Activated naive CD4-positive, alpha-beta T cell treated with anti-CD3 and anti-CD28 coated beads, Interleukin-2, amount 50 U/mL, for 24 hours (primary cell): ENCODE data around the gene PTPRU.

ENCODE experiments used
- H3K27ac Mint-ChIP-seq: one replicate; pipeline ENCODE4 v1.8.0; 2021; ENCODE audit warnings: mild to moderate bottlenecking, mixed read lengths
- H3K27me3 Mint-ChIP-seq: one replicate; pipeline ENCODE4 v1.8.0; 2021; ENCODE audit warnings: mixed read lengths
- H3K36me3 Mint-ChIP-seq: one replicate; pipeline ENCODE4 v1.8.0; 2021; ENCODE audit warnings: mixed read lengths
- H3K4me1 Mint-ChIP-seq: one replicate; pipeline ENCODE4 v1.8.0; 2021; ENCODE audit warnings: mixed read lengths
- H3K4me3 Mint-ChIP-seq: one replicate; pipeline ENCODE4 v1.8.0; 2021; ENCODE audit warnings: mild to moderate bottlenecking, mixed read lengths
- H3K9me3 Mint-ChIP-seq: one replicate; pipeline ENCODE4 v1.8.0; 2021; ENCODE audit warnings: mixed read lengths

The PTPRU gene

DNA sequence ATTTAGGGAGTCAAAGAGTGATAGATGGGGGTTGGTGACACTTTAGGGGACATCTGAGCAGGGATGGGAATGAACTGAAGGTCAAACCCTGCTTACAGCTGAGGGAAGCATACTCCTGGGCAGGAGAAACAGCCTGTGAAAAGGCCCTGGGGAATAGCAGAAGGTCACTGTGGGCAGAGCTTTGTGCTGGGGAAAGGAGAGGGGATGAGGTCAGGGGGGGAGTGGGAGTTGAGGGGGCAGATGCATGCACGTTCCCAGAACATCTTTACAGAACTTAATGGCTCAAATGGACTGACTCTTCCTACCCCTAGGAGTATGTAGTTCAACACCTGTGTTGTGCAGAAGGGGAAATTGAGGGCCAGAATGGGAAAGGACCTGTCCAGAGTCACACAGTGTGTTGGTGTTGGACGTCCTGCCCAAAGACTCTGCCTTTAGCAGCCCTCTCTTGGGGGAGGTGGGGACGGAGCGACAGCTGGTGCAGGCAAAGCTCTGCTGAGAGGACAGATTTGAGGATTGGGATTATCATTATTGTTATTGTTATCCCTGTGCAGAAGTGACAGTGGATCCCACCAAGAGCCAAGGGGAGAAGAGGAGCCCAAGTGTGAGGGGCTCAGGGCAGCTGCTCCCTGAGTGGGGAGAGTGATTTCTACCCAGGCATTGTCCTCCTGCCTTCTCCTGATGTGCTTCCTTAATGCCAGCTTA, 116.5 kb downstream of the PTPRU start:
- Mint-ChIP-seq H3K36me3 (no peaks in the 10 kb centered on the region), H3K9me3 (no peaks in the 10 kb centered on the region), H3K4me3 (no peak overlapping the region), H3K4me1 (no peaks in the 10 kb centered on the region), H3K27ac (no peak overlapping the region), H3K27me3 (peaks cover 7% of the 10 kb centered on the region)

- Mint-ChIP-seq H3K4me3 (no peak overlapping the region), H3K36me3 (no peaks in the 10 kb centered on the region), H3K9me3 (no peaks in the 10 kb centered on the region), H3K27ac (no peak overlapping the region), H3K4me1 (no peaks in the 10 kb centered on the region), H3K27me3 (peaks cover 9% of the 10 kb centered on the region)
Observed at GRCh38 chr1:29354511-29355098, 118.3 kb downstream of the PTPRU start.

DNA sequence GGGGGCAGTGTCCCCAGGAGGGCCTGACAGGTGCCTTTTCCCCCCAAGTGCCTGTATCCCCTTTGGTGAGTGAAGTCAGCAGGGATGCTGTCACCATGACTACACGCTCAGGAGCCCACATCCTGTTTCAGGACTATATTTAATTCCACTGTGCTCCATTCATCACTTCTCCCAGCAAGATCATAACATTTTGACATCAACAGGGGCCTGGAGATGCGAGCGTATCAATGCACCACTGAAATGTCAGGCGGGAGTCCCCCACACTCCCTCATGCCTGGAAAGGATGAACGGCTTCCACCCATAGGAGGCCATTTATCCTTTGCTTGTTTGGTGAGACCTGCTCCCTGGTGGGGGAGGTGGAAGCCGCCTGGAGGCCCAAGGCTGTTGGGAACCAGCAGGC, 119.1 kb downstream of the PTPRU start:
- Mint-ChIP-seq H3K27ac (no peak overlapping the region), H3K4me1 (no peaks in the 10 kb centered on the region), H3K36me3 (no peaks in the 10 kb centered on the region), H3K27me3 (peaks cover 12% of the 10 kb centered on the region), H3K9me3 (no peaks in the 10 kb centered on the region), H3K4me3 (no peak overlapping the region)

DNA sequence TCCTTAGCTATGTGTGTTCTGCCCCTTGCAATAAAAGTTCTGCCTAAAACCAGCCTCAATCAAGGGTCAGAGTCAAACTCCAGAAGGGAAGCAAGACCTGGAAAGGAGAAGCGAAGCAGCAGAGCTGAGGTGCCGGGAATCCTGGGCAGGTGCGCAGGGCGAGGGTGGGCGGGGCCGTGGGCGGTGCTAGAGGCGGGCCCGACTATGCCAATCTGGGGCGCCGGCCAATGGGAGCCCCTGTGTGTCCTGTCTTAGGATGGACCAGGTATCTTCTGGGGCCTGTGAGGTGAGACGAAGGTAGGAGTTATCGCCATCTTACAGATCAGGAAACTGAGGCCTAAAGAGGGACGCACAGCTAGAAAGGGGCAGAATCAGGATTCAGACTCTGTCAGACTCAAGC, 120.3 kb downstream of the PTPRU start:
- Mint-ChIP-seq H3K27me3 (peaks cover 13% of the 10 kb centered on the region), H3K36me3 (no peaks in the 10 kb centered on the region), H3K4me1 (no peaks in the 10 kb centered on the region), H3K4me3 (no peak overlapping the region), H3K27ac (no peak overlapping the region), H3K9me3 (no peaks in the 10 kb centered on the region)

DNA sequence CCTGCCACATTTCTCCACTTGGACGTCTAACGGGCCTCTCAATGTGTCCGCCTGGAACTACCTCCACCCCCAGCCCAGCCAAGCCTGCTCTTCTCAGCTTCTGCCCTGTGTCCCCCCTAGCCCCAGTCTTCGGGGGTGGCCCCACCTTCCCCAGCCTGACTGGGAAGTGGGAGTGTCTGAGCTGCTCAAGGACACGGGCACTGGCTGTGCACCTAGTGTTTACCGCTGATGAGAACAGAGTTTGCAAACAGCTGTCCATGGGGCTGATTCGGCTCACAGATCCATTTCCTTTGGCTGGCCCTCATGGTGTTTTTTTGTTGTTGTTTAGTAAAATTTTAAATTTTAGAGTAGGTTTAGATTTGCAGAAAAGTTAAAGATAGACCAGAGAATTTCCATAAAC, 121.1 kb downstream of the PTPRU start:
- Mint-ChIP-seq H3K4me3 (no peak overlapping the region), H3K9me3 (no peaks in the 10 kb centered on the region), H3K36me3 (no peaks in the 10 kb centered on the region), H3K27ac (no peak overlapping the region), H3K4me1 (no peaks in the 10 kb centered on the region), H3K27me3 (peaks cover 12% of the 10 kb centered on the region)

DNA sequence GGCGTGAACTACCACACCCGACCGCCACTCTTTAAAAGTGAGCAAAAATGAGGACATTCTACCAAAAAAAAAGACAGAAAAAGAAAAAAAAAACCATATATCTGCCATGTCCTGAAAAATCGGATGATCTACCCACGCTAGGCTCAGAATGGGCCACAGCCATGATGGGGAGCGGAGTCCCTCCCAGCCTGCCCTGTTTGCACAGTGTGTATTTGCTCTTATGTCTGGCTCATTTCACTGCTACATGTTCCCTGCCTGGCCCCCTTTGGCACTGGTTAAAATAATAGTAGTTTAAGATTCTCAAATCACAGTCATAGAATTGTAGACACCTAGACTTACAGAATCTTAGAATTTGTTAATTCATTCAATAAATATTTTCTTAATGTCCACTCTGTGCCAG, 121.9 kb downstream of the PTPRU start:
- Mint-ChIP-seq H3K36me3 (no peaks in the 10 kb centered on the region), H3K9me3 (no peaks in the 10 kb centered on the region), H3K27me3 (peaks cover 14% of the 10 kb centered on the region), H3K4me3 (no peak overlapping the region), H3K27ac (peak overlapping the region; percentile 20), H3K4me1 (no peaks in the 10 kb centered on the region)

DNA sequence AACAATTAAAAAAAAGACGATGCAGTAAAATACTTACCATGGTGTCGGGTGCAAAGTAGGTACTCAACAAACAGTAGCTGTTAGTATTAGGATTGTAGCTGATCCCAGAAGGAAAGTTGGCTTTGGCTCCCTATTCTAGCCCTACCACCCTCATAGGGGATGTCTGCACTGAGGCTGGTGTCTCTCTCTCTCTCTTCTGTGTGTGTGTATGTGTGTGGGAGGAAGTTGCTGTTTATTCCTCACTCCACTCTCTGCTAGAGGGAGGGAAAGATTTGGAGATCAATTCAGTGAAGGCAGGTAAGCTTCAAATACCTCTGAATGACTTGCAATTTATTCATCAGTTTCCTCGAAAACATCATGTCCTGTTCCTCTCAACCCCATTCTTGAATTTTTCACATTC, 124.4 kb downstream of the PTPRU start:
- H3K4me1 Mint-ChIP-seq: no peaks in the 10 kb centered on the region
- no peaks in the 10 kb centered on the region for H3K36me3 Mint-ChIP-seq
- H3K27me3 Mint-ChIP-seq: peaks cover 17% of the 10 kb centered on the region

DNA sequence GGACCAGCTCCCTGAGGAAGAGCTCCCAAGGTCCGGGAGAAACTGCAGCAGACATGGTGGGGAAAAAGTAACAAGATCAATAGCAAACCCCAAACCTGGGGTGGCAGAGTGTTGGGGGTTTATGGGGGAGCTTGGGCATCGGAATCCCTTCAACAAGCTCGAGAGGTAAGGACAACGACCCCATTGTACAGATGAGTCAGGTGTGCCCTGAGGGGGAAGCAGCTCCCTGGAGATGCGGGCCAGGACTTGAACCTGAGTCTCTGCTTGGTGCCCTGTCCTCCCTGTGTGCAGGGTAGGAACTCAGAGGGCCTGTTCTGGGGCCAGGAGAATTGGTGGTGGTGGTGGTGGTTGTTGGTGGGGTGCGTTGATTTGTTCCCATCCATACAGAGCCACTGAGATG, 125.4 kb downstream of the PTPRU start:
- Mint-ChIP-seq H3K4me3 (no peak overlapping the region), H3K27me3 (peaks cover 17% of the 10 kb centered on the region), H3K27ac (no peak overlapping the region)

More for the DNA sequence above, 124.4 kb downstream of the PTPRU start:
- no peak overlapping the region for H3K4me3 Mint-ChIP-seq
- no peak overlapping the region for H3K27ac Mint-ChIP-seq
- no peaks in the 10 kb centered on the region for H3K9me3 Mint-ChIP-seq

DNA sequence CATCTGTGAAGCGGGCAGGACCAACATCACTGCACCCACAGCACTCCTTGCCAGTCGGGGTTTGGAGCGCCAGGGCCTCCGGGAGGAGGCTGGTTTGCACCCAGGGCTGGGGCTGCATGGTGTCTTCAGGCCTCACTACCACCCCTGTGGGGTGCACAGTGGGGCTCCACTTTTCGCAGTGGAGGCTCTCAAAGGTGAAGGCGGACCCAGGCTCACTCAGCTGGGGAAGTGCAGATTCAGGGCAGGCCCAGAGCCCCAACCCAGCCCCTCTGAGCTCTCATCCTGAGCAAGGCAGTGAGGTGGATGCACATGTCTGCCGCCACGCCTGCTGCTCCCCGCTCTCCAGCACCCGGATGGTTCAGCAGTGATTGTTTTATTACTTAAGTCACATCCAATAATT, 125.8 kb downstream of the PTPRU start:
- Mint-ChIP-seq H3K9me3 (no peaks in the 10 kb centered on the region), H3K4me1 (no peaks in the 10 kb centered on the region), H3K27me3 (peaks cover 17% of the 10 kb centered on the region), H3K27ac (no peak overlapping the region), H3K36me3 (no peaks in the 10 kb centered on the region), H3K4me3 (no peak overlapping the region)

More for the DNA sequence above, 125.4 kb downstream of the PTPRU start:
- H3K4me1 Mint-ChIP-seq: no peaks in the 10 kb centered on the region
- no peaks in the 10 kb centered on the region for H3K36me3 Mint-ChIP-seq
- H3K9me3 Mint-ChIP-seq: no peaks in the 10 kb centered on the region

DNA sequence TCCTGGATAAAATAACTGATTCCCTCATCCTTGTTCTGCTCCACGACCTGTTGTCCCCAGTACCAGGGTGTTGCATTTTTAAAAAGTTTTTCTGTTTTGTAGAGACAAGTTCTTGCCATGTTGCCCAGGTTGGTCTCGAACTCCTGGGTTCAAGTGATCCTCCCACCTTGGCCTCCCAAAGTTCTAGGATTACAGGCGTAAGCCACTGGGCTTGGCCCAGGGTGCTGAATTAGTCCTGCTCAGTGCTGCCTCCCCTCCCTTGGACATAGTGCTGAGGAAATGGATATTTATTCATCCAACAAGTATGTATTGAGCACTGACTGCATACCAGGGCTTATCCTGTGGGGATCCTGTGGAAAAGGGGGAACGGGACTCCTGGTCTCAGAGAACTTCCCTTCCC, 126.4 kb downstream of the PTPRU start:
- H3K9me3 Mint-ChIP-seq: no peaks in the 10 kb centered on the region
- peaks cover 17% of the 10 kb centered on the region for H3K27me3 Mint-ChIP-seq
- H3K4me3 Mint-ChIP-seq: no peak overlapping the region
- no peaks in the 10 kb centered on the region for H3K4me1 Mint-ChIP-seq
- H3K27ac Mint-ChIP-seq: no peak overlapping the region
- H3K36me3 Mint-ChIP-seq: no peaks in the 10 kb centered on the region

DNA sequence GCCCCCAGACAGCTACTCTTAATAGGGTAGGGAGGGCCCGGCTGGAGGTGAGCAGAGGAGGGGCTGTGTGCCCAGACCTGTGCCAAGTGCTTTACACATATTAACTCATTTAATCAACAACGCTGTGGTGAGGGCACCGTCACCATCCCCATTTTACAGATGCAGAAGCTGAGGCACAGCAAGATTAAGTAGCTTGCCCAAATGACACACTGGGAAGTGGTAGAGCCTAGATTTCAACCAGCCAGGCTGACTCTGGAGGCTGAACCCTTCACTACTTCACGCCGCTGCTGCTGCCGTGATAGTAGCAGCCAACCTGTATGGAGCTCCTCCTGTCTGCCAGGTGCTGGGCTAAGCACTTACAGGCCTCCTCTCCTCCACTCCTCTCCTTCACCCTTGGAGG, 127.2 kb downstream of the PTPRU start:
- peak overlapping the region; percentile 60 for H3K27ac Mint-ChIP-seq
- no peaks in the 10 kb centered on the region for H3K9me3 Mint-ChIP-seq
- no peaks in the 10 kb centered on the region for H3K36me3 Mint-ChIP-seq
- no peak overlapping the region for H3K4me3 Mint-ChIP-seq
- H3K27me3 Mint-ChIP-seq: peaks cover 17% of the 10 kb centered on the region
- H3K4me1 Mint-ChIP-seq: no peaks in the 10 kb centered on the region

GRCh38 chr1:29364101-29364678, 127.9 kb downstream of the PTPRU start:
- Mint-ChIP-seq H3K27me3 (peaks cover 17% of the 10 kb centered on the region), H3K9me3 (no peaks in the 10 kb centered on the region), H3K27ac (peak overlapping the region; percentile 60), H3K4me3 (no peak overlapping the region), H3K36me3 (no peaks in the 10 kb centered on the region), H3K4me1 (no peaks in the 10 kb centered on the region)

DNA sequence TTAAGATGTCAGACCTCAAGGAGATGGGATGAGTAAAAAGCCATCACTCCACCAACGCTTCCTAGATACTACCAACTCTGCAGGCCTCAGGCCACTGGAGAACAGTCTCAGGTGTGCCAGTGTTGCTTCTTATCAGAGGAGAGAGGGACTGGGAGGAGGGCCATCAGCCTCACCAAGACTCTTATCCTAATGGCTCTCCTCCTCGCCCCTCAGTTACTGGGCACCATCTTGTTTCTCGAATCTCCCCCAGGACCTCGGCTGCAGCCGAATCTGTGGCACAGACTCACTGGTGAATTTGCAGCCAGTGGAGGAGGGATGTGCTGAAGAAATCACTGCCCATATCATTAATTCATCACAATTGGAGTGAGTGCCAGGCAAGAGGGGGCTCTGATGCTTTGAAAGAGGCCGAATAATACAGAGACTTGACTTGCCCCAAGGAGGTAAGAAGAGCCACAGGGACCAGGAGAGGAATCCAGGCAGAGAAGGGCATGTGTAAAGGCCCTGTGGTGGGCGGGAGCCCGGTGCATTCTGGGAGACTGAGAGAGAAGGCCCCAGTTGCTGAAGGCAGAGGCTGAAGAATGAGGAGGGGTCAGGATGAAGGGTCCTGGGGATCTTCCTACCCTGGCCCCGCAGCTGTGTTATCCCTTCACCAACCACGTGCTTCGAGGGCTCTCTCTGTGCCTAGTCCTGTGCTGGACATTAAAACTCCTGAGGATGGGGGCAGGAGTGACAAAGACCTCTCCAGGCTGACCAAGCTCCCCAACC, 129.8 kb downstream of the PTPRU start:
- H3K4me3 Mint-ChIP-seq: no peak overlapping the region
- H3K9me3 Mint-ChIP-seq: no peaks in the 10 kb centered on the region
- H3K27me3 Mint-ChIP-seq: peaks cover 18% of the 10 kb centered on the region
- no peaks in the 10 kb centered on the region for H3K36me3 Mint-ChIP-seq
- H3K27ac Mint-ChIP-seq: no peak overlapping the region
- no peaks in the 10 kb centered on the region for H3K4me1 Mint-ChIP-seq

GRCh38 chr1:29368936-29369932, 132.9 kb downstream of the PTPRU start:
- H3K27me3 Mint-ChIP-seq: peaks cover 14% of the 10 kb centered on the region
- H3K9me3 Mint-ChIP-seq: no peaks in the 10 kb centered on the region
- H3K36me3 Mint-ChIP-seq: no peaks in the 10 kb centered on the region
- no peaks in the 10 kb centered on the region for H3K4me1 Mint-ChIP-seq
- no peak overlapping the region for H3K27ac Mint-ChIP-seq
- H3K4me3 Mint-ChIP-seq: no peak overlapping the region

DNA sequence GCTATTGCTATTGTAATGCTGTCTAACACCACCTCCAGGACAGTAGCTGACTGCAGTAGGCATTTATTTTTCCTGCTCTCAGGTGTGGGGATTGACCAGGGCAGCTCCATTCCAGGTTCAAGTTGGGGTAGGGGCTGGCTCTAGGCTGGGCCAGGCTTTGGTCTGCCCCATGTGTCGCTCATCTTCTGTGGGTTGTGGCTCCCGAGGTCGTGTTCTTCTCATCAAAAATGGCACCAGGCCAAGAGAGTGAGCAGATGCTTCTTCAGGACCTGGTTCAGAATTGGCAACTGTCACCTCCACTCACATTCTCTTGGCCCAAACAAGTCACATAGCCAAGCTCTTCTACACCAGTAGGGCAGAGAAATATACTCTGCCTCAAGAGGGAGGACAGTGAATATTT, 133.7 kb downstream of the PTPRU start:
- peaks cover 16% of the 10 kb centered on the region for H3K27me3 Mint-ChIP-seq
- no peaks in the 10 kb centered on the region for H3K36me3 Mint-ChIP-seq
- H3K9me3 Mint-ChIP-seq: no peaks in the 10 kb centered on the region
- no peaks in the 10 kb centered on the region for H3K4me1 Mint-ChIP-seq
- H3K27ac Mint-ChIP-seq: no peak overlapping the region
- no peak overlapping the region for H3K4me3 Mint-ChIP-seq
